Stomach (tissue), 9 donors: ENCODE measurements around the gene PRKCZ. TPM values are rescaled to one million over a fixed set of nuclear protein-coding genes. Genes with fewer than 3 reads are reported as not detected.
A peak's percentile ranks its signal among the peaks of the same experiment; 100 is the strongest.

Source experiments
- DNase-seq, 2 donors: peaks; one replicate each; pipeline versions ENCODE4 v3.0.0 to v3.0.0-alpha.2; 2013 to 2019
- H3K27ac ChIP-seq, 5 donors: fragments of 200-600 bp in 4 of 5; sonication (generic) in 4 of 5; one replicate each; pipeline ENCODE4 v1.5.1; 2013 to 2019; ENCODE audit warnings: mild to moderate bottlenecking in 1 of 5, moderate library complexity in 1 of 5
- H3K27me3 ChIP-seq, 3 donors: fragments of 200-600 bp; sonication (generic); one replicate each; pipeline ENCODE4 v1.5.1; 2017 to 2019; ENCODE audit warnings: mixed run types in 1 of 3
- H3K36me3 ChIP-seq, 4 donors: fragments of 200-600 bp; sonication (generic); 1 replicate in 3 of 4; 2 replicates in 1 of 4; pipeline ENCODE4 v1.5.1; 2016 to 2019
- H3K4me1 ChIP-seq, 4 donors: fragments of 200-600 bp; sonication (generic); one replicate each; pipeline ENCODE4 v1.5.1; 2016 to 2019
- H3K4me3 ChIP-seq, 4 donors: fragments of 200-600 bp; sonication (generic) in 3 of 4; one replicate each; pipeline ENCODE4 v1.5.1; 2016 to 2019; ENCODE audit warnings: mild to moderate bottlenecking in 1 of 4
- H3K9me3 ChIP-seq, 4 donors: fragments of 200-600 bp; sonication (generic); one replicate each; pipeline ENCODE4 v1.5.1; 2016 to 2019
- CTCF ChIP-seq, 7 experiments: fragments of 450-650 bp in 4 of 7; fragments of 200-600 bp in 3 of 7; sonication (generic) in 3 of 7; IDR thresholded peaks; one replicate each; pipeline ENCODE4 v1.5.1; 2016 to 2019; ENCODE audit warnings: antibody characterized with exemption in 7 of 7, control low read depth in 2 of 7, mild to moderate bottlenecking in 1 of 7
- EP300 ChIP-seq: sonication (generic); formaldehyde crosslinking; IDR thresholded peaks from one replicate; pipeline ENCODE4 v1.6.1; 2017; ENCODE audit warnings: antibody characterized with exemption
- POLR2A ChIP-seq, 4 donors: fragments of 450-650 bp; IDR thresholded peaks; one replicate each; pipeline ENCODE4 v1.6.1; 2016; ENCODE audit warnings: antibody characterized with exemption in 4 of 4, control low read depth in 2 of 4, mild to moderate bottlenecking in 1 of 4, moderate library complexity in 1 of 4
- POLR2AphosphoS5 ChIP-seq, 3 donors: sonication (generic); formaldehyde crosslinking; IDR thresholded peaks; one replicate each; pipeline ENCODE4 v1.6.1; 2016; ENCODE audit warnings: antibody characterized with exemption in 3 of 3
- WGBS, 5 donors: extraction: QIAGEN DNeasy Blood & Tissue Kit in 3 of 5; methylation state at CpG; one replicate each; pipeline versions ENCODE4 v1.1.5 to v1.1.7; 2013 to 2018; 5-methylcytosine and 5-hydroxymethylcytosine counted together
- intact Hi-C: fragments of 100-400 bp; cut with DNase I; formaldehyde crosslinking; loops from one replicate; pipeline ENCODE4 v1.15.1; 2023; ENCODE audit warnings: low total_unique reads
- polyA plus RNA-seq, 3 donors: library from polyadenylated mRNA; stranded (reverse); fragments of 200-250 nt; gene quantifications; one replicate each; pipeline ENCODE4 v1.2.3, GENCODE V29; 2013
- total RNA-seq, 5 donors: library from RNA; depleted of rRNA; stranded (reverse); fragments of >200 nt; gene quantifications; one replicate each; pipeline versions ENCODE4 v1.1.0 to v1.2.3, GENCODE V29; 2014 to 2016
- donor health status: healthy with polysubstance abuse.
- donor health status: Bipolar disorder and iron deficiency.
- donor health status: healthy.

Gene PRKCZ
- total and polyA plus RNA-seq, 8 donors, result 11.1 to 55.8 (median 25.5) TPM

DNA sequence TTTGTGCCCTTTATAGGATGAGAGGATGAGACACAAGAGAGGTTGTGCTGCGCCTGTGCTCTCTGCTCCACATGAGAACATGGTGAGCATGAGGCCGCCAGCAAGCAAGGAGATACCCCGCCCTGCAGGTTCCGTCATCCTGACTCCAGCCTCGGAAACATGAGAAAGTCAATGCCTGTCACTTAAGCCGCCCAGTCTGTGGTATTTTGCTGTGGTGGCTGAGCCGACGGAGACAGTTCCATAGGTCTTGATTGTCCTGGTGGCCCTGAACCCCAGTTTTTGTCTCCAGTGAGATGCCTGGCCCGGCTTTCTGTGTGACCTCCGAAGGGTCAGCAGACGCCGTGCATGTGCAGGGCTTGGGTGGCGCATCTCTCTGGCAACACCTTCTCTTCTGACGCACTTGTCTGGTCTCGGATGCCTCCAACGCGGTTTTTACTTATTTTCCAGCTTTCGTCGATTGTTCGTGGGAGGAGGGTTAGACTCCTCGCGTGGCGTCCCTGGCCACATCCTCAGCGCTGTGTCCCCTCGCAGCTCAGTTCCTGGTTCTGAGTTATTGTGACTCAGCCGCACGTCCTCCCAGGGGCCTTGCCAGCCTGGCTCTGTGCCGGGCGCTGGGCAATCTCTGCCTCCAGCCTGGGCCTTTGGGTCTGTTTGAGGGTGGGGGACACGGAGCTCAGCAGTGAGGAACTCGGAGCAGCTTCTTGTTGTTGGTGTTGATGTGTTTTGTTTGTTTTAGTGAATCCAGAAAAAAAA lies 74.4 kb downstream of the PRKCZ start:
- 88 to 93% (median 89%) methylated on average over 31 of the region's 31 CpGs for whole genome bisulfite sequencing, 5 donors
- Histone ChIP-seq H3K4me3 (no peak overlapping the region), H3K27ac (no peak overlapping the region), H3K9me3 (no peaks in the 10 kb centered on the region), H3K36me3 (no peaks in the 10 kb centered on the region), H3K27me3 (no peaks in the 10 kb centered on the region), H3K4me1 (peaks cover 0 to 12% (median 2%) of the 10 kb centered on the region in 4 donors)
- TF ChIP-seq POLR2A (IDR thresholded peaks at IDR 0.05) (no peak), POLR2AphosphoS5 (IDR thresholded peaks at IDR 0.05) (no peak), CTCF (IDR thresholded peaks at IDR 0.05) (no peak), EP300 (no peak)
- intact Hi-C loops, result no loop called here
- no peak for DNase-seq

DNA sequence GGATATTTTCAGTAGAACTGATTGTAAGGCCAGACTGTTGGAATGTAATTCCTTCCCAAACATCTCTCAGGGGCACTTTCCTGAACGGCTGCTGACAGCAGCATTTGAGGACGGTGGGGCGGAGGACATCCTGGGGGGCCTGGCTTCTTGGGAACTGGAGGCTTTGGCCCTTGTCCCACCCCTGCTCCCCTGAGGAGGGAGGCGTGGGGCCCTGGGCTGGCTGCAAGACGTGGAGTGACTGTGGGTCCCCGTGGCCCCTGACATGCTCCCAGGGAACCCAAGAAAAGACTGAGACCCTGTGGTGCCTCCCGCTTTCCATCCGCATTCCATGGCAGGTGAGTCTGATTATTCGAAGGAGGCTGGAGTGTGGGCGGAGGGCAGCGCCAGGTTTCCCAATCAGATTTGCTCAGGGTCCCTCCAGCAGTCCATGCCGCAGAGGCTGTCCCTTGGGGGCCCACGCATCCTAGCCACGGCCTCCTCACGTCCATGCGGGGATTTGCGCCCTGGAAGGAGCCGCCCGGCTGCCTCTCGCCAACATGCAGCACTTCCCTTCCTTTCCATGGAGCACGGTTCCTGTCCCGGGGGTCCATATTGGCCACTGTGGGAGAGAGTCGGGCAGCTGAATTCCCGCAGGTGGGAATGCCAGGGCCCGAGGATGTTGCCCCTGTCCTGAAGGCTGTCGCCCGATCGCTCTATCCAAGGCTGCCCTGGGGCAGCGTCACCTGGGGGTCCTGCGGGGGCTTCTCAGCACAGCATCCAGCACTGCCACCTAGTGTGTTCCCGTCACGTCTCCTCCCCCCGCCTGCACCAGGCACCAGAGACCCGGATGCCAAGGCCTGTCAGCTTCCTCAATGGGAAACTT lies 75.4 kb downstream of the PRKCZ start:
- DNase-seq, result no peak

GRCh38 chr1:2126331-2127186 lies 76.3 kb downstream of the PRKCZ start:
- intact Hi-C loops, result no loop called here
- 83 to 87% (median 86%) methylated on average over 34 to 39 of the region's 39 CpGs for WGBS, 5 donors
- Histone ChIP-seq H3K36me3 (no peaks in the 10 kb centered on the region), H3K4me3 (peak overlapping the region in 1 of 4 donors; percentile 1), H3K27me3 (no peaks in the 10 kb centered on the region), H3K4me1 (peaks cover 0 to 12% (median 3%) of the 10 kb centered on the region in 4 donors), H3K27ac (no peak overlapping the region), H3K9me3 (no peaks in the 10 kb centered on the region)
- DNase-seq, result no peak
- no peak for TF ChIP-seq EP300
- TF ChIP-seq POLR2A (IDR thresholded peaks at IDR 0.05), result no peak
- TF ChIP-seq CTCF (IDR thresholded peaks at IDR 0.05), result no peak
- TF ChIP-seq POLR2AphosphoS5 (IDR thresholded peaks at IDR 0.05), result no peak

More for the DNA sequence above, 75.4 kb downstream of the PRKCZ start:
- no peak overlapping the region for H3K4me3 ChIP-seq
- whole genome bisulfite sequencing, 5 donors, result 87 to 92% (median 90%) methylated on average over 24 to 34 of the region's 34 CpGs
- no peak overlapping the region for H3K27ac ChIP-seq
- peaks cover 0 to 12% (median 2%) of the 10 kb centered on the region in 4 donors for H3K4me1 ChIP-seq
- intact Hi-C loops, result no loop called here
- no peak for TF ChIP-seq CTCF (IDR thresholded peaks at IDR 0.05)
- no peak for TF ChIP-seq POLR2AphosphoS5 (IDR thresholded peaks at IDR 0.05)
- no peak for TF ChIP-seq POLR2A (IDR thresholded peaks at IDR 0.05)
- no peak for TF ChIP-seq EP300
- H3K9me3 ChIP-seq, result no peaks in the 10 kb centered on the region
- H3K36me3 ChIP-seq, result no peaks in the 10 kb centered on the region
- H3K27me3 ChIP-seq, result no peaks in the 10 kb centered on the region
